GM12872 (cell line): Measurements from ENCODE around the gene THSD4.

Source experiments
- TF ChIP-seq, protein P1 (sequence below): IDR thresholded peaks from 3 replicates; pipeline ENCODE4 v1.5.1; 2011; ENCODE audit warnings: low read depth, mild to moderate bottlenecking, low read length, moderate library complexity; ENCODE audit not compliant: insufficient read depth

THSD4 gene

DNA sequence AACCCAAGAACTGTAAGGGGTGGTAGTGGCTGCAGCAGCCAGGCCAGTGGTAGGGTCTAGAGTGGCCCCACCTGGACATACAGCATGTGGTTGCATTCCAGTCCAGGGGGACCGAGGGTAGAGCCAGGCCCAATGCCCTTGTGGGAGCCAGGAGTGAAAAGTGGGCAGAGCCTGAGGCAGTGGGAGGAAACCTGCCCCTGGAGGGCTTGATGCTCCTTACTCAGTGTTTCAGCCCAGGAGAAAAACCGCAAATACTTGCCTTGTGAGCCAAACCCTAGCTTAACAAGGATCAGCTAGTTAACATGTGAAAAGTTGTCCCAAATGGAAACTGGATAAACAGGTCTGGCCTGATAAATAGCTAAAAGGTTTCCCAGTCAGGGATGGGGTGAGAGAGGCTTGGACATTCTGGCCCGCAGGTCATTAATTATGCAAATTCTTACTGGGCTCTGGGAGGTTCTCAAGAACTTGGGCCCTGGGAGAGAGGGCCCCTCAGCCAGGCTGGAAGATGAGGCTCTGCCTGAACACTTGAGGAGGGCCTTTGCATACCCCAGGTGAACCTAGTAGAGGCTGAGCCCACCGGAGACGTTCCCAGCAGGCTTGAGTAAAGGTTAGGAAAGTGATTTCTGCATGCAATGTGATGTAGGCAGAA lies 222.1 kb downstream of the THSD4 start:
- TF ChIP-seq, protein P1, sequence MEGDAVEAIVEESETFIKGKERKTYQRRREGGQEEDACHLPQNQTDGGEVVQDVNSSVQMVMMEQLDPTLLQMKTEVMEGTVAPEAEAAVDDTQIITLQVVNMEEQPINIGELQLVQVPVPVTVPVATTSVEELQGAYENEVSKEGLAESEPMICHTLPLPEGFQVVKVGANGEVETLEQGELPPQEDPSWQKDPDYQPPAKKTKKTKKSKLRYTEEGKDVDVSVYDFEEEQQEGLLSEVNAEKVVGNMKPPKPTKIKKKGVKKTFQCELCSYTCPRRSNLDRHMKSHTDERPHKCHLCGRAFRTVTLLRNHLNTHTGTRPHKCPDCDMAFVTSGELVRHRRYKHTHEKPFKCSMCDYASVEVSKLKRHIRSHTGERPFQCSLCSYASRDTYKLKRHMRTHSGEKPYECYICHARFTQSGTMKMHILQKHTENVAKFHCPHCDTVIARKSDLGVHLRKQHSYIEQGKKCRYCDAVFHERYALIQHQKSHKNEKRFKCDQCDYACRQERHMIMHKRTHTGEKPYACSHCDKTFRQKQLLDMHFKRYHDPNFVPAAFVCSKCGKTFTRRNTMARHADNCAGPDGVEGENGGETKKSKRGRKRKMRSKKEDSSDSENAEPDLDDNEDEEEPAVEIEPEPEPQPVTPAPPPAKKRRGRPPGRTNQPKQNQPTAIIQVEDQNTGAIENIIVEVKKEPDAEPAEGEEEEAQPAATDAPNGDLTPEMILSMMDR, result no peak

DNA sequence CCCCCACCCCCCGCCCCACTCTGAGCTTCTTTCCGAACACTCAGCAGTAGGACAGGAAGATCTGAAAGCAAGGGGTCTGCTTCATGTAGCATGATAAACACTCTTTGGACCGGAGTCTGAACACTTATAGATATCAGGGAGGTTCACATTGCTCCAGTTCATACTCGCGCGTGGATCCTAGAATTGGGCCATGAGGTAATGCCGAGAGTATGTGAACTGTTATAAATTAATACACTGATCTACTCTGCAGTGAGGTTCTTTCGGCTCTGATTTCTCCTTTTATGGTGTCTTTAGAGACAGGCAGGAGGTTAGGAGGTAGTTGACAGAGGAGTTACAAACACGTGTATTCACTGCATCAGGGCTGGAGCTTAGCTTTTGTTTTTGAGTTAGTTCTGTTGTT lies 223.0 kb downstream of the THSD4 start:
- TF ChIP-seq, protein P1, result no peak

DNA sequence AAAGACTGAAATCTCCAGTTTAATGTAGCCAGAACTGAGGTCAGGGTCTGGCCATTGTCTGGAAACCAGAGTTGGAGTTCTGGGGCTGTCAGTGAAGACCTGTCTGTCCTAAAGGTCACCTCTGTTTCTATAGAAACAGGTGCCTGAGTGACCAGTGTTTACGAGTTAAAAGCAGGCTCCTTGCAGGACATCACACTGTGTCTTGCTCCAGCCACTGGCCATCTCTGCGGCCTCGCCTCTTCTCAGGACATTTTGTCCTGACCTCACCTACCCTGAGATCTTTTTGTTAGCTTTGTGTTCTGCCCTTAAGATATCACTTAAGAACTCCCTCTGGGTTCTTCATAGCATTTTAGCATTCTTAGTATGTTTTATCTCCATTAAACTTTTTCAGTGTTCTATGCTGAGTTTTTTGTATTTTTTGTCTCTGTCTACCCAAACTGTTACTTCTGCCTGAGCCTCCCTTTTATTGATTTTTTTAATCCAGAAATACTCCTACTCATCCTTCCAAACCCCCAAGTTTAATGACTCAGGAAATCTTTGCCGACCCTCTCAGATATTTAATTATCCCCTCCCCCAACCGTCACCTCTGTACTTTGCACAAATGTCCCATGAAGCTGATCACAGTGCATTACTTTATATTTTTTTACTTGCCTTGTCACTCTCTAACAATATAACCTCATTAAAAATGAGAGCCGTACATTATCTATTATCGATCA lies 223.7 kb downstream of the THSD4 start:
- TF ChIP-seq, protein P1, result no peak

DNA sequence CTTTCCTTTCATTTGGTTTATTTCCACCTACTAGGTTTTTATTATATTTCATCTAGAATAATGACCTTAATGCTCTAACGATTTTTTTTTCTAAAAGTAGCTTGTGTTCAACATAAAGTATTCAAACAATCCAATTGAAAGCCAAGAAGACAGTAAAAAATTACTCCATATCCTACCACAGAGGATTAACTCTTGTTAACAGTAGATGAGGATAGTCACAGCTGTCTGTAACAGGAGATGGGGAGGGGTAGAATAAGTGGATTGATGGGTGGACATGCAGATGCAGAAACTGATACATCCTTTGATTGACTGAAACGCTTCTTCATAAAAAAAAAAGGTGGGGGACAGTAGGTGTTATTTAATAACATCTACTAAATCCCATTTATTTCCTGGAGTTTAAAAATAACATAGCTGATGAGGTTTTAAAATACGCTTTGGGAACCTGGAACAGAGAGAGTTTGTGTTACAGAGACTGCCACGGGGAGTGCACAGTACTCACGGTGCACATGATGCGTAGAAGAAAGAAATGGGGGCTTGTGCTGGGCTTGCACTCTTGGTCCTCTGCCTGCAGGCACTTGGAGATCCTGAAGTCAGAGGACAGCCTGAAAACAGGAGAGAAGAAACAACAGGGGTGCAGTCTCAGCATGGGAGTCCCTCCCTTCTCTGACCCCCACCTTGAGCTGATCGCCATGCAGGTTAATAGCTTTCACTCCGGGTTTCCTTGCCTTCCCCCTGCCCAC lies 226.7 kb downstream of the THSD4 start:
- TF ChIP-seq, protein P1, result no peak

DNA sequence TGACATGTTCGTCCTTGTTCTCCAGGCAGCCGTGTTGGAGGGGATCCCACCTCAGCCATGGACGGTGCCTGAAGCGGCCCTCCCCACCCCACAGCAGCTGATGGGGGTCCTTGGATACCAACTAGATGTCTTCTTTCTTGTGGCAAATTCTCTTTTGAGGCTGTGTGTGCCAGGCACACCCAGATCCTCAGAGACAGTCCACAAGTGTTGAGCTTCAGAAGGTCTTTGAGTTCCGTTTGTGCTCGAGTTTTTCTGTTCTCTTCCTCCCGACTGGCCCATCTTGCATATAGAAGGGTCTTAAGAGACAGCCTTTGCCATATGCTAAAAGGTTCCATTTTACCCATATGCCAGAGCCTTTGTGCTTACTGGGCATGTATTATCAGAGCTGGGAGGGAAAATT lies 227.4 kb downstream of the THSD4 start:
- TF ChIP-seq, protein P1, result no peak

DNA sequence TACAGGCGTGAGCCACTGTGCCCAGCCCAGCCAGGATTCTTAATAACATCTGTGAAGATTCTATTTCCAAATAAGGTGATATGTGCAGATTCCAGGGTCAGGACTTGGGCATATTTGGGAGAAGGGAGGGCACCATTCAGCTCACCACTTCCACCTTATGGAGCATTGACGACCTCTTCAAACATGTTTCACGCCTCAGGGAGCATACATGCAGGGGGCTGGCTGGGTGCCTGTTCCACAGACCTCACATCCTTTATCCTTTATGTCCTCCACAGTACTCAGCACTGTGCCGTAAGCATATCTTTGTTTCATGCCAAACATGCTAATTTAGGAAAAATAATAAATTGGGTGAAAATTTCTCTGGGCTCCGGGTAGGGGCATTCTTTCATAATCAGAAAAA lies 229.0 kb downstream of the THSD4 start:
- TF ChIP-seq, protein P1, result no peak

DNA sequence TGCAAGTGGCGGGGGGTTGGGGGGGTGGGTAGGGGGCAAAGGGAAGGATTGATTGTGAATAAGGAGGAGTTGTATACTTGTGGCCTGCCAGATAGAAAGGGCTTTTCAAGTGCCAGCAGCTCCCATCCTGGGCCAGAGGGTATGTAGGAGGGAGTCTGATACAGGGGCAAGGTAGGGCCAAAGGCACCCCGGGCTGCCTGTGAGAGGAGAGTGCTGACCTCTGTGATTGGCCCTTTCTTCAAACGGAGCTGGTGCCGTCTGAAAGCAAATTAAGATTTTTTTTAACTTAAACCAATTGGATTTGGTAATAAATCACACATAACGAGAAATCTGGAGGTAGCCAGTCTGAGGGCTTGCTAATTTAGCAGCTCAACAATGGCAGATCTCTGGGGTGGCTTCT lies 229.9 kb downstream of the THSD4 start:
- TF ChIP-seq, protein P1, result no peak
